ENCODE data around the gene CAPG.

- TF ChIP-seq, protein P1, sequence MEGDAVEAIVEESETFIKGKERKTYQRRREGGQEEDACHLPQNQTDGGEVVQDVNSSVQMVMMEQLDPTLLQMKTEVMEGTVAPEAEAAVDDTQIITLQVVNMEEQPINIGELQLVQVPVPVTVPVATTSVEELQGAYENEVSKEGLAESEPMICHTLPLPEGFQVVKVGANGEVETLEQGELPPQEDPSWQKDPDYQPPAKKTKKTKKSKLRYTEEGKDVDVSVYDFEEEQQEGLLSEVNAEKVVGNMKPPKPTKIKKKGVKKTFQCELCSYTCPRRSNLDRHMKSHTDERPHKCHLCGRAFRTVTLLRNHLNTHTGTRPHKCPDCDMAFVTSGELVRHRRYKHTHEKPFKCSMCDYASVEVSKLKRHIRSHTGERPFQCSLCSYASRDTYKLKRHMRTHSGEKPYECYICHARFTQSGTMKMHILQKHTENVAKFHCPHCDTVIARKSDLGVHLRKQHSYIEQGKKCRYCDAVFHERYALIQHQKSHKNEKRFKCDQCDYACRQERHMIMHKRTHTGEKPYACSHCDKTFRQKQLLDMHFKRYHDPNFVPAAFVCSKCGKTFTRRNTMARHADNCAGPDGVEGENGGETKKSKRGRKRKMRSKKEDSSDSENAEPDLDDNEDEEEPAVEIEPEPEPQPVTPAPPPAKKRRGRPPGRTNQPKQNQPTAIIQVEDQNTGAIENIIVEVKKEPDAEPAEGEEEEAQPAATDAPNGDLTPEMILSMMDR (IDR thresholded peaks at IDR 0.05): no peak
- no peak for TF ChIP-seq POLR2A (IDR thresholded peaks at IDR 0.05)
These were observed 25.2 kb upstream of the CAPG start for GRCh38 chr2:85435220-85435958.

Data from right lobe of liver (tissue), 4 donors.